Subcutaneous adipose tissue (tissue), 4 donors: ENCODE data around the gene MPPED2. TPM values are rescaled to one million over a fixed set of nuclear protein-coding genes. Genes with fewer than 3 reads are reported as not detected.

Source experiments
- total RNA-seq, 4 donors: library from RNA; depleted of rRNA; stranded (reverse); fragments of >200 nt; gene quantifications; one replicate each; pipeline ENCODE4 v1.1.0, GENCODE V29; 2016
- TF ChIP-seq, protein P1 (sequence below): fragments of 450-650 bp; IDR thresholded peaks from one replicate; pipeline ENCODE4 v1.5.1; 2016; ENCODE audit warnings: low read depth, mild to moderate bottlenecking, control low read depth, antibody characterized with exemption, moderate library complexity

The MPPED2 gene
- total RNA-seq, 4 donors from 2014 or later = 10.5 to 32.4 (median 15.5) TPM

DNA sequence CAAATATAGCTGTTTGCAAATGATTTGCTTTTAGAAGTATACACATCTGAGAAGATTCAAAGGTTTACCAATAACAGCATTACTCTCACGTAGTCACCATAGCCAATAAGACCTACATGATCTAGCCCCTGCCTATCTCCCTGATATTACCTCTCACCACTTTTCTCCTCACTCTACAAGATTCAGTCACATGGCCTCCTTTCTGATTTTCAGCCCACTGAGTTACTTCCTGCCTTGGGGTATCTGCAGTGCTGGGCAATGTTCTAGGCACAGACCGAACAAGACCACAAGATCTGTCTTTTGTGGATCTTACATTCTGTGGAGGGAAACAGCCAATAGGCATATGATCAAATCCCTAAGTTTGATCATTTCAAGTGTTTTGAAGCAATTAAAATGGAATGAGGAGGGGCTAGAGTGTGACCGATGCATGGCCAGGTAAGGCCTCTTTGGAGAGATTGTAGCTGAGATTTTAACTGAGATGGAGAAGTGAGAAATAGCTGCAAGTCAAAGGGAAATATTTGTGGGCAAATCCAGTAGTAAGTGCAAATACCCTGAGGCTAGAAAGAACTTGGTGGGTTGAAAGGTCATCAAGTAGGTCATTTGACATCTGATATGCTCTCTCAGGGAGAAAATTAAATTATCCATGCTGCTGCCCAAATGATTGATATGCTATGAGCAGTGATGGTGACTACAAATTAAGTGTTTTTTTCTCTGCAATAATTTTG, 220.2 kb downstream of the MPPED2 start:
- TF ChIP-seq, protein P1, sequence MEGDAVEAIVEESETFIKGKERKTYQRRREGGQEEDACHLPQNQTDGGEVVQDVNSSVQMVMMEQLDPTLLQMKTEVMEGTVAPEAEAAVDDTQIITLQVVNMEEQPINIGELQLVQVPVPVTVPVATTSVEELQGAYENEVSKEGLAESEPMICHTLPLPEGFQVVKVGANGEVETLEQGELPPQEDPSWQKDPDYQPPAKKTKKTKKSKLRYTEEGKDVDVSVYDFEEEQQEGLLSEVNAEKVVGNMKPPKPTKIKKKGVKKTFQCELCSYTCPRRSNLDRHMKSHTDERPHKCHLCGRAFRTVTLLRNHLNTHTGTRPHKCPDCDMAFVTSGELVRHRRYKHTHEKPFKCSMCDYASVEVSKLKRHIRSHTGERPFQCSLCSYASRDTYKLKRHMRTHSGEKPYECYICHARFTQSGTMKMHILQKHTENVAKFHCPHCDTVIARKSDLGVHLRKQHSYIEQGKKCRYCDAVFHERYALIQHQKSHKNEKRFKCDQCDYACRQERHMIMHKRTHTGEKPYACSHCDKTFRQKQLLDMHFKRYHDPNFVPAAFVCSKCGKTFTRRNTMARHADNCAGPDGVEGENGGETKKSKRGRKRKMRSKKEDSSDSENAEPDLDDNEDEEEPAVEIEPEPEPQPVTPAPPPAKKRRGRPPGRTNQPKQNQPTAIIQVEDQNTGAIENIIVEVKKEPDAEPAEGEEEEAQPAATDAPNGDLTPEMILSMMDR = no peak

DNA sequence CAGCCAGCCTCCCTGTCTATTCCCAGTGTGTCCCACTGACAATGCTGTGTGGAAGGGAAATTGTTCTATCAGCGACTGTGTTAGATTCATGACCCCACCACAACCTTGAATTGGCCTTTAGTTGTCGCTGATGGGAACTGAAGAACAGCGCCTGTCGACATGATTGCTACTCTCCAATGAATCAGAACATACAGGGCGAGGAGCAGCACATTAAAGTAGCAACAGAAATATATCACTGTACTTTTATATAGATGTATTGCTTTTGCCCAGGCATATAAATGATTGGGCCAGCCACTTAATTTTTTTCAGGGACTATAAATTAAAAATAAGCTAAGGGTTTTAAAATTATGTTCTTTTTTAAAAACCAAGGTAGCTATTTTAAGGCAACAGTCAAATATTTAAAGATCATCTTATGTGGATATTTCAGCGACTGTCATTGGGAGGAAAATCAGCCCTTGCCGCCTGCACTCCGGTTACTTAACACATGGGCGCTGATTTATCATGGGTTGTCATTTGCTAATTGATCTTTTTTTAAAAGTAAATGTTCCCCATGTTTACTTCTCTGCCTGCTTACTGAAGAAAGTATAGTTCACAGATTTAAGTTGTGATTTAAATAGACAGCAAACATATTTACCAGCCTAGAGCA, 221.2 kb downstream of the MPPED2 start:
- TF ChIP-seq, protein P1 = no peak

DNA sequence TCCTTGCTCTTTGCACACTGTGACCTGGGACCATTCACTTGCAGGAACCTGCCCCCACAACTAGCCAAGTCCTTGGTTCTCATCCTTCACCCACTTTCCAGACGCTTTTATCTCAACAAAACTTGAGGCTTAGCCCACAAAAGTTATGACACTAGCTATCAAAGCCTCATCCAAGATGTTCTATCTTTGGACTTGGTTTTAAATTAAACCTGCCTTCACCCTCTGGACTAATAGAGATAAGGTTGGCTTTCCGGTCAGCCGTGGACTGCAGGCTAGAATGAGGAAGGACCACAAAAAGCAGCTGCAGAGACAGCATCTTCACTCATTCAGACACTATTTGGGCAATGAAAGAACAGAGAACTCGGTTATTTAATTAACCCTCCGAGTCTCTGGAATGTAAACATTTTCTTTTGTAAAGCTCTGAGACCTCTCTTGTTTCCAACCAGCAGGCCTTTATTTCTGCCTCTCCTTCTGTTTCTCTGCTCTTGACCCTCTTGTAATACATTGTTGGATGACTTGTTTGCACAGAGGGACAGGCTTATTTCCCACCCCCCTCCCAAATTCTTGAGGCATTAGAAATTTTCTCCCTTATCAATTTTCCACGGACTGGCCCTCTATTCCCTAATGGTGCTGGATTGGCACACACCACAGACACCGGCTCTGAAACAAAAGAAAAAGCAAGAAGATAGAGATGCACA, 221.9 kb downstream of the MPPED2 start:
- TF ChIP-seq, protein P1 = no peak

DNA sequence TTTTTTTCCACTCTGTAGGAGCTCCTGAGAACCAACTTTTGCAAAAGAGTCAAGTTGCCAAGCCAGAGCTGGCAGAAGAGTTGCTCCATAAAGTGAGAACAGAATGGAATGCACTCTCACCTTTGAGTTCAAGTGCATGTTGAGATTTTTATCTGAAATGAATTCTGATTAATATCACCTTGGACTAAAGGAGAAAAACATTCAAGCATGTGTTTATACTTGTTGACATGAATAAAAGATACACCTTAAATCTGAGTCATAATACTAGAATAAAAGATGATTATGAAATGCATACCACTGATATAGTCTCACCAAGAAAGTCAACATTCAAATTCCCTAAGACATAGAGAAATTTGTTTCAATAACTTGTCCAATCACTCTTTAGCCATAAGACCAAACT, 225.4 kb downstream of the MPPED2 start:
- TF ChIP-seq, protein P1 = no peak
